ENCODE measurements around the gene ADD2.

The ADD2 gene

GRCh38 chr2:70726947-70727725 lies 40.9 kb downstream of the ADD2 start:
- in situ Hi-C loops (cut with MboI; ENCODE audit: low sequenced_read_pairs) = no loop called here

GRCh38 chr2:70725505-70725904 lies 42.5 kb downstream of the ADD2 start:
- in situ Hi-C loops (cut with MboI; ENCODE audit: low sequenced_read_pairs) = no loop called here

GRCh38 chr2:70724366-70724765 lies 43.6 kb downstream of the ADD2 start:
- in situ Hi-C loops (cut with MboI; ENCODE audit: low sequenced_read_pairs) = no loop called here

- in situ Hi-C loops (cut with MboI; ENCODE audit: low sequenced_read_pairs) = no loop called here
Observed at GRCh38 chr2:70723286-70723885, 44.6 kb downstream of the ADD2 start.

- in situ Hi-C loops (cut with MboI; ENCODE audit: low sequenced_read_pairs) = no loop called here
Observed at GRCh38 chr2:70720124-70720523, 47.9 kb downstream of the ADD2 start.

- in situ Hi-C loops (cut with MboI; ENCODE audit: low sequenced_read_pairs) = no loop called here
Observed at GRCh38 chr2:70719231-70719630, 48.8 kb downstream of the ADD2 start.

GRCh38 chr2:70718736-70719135 lies 49.3 kb downstream of the ADD2 start:
- in situ Hi-C loops (cut with MboI; ENCODE audit: low sequenced_read_pairs) = no loop called here

GRCh38 chr2:70718241-70718640 lies 49.8 kb downstream of the ADD2 start:
- in situ Hi-C loops (cut with MboI; ENCODE audit: low sequenced_read_pairs) = no loop called here

GRCh38 chr2:70717431-70718038 lies 50.5 kb downstream of the ADD2 start:
- in situ Hi-C loops (cut with MboI; ENCODE audit: low sequenced_read_pairs) = no loop called here

GRCh38 chr2:70716951-70717350 lies 51.0 kb downstream of the ADD2 start:
- in situ Hi-C loops (cut with MboI; ENCODE audit: low sequenced_read_pairs) = no loop called here

- in situ Hi-C loops (cut with MboI; ENCODE audit: low sequenced_read_pairs) = no loop called here
Observed at GRCh38 chr2:70716131-70716743, 51.8 kb downstream of the ADD2 start.

GRCh38 chr2:70715071-70715985 lies 52.7 kb downstream of the ADD2 start:
- in situ Hi-C loops (cut with MboI; ENCODE audit: low sequenced_read_pairs) = no loop called here

GRCh38 chr2:70714141-70714905 lies 53.7 kb downstream of the ADD2 start:
- in situ Hi-C loops (cut with MboI; ENCODE audit: low sequenced_read_pairs) = no loop called here

- in situ Hi-C loops (cut with MboI; ENCODE audit: low sequenced_read_pairs) = no loop called here
Observed at GRCh38 chr2:70712916-70713315, 55.1 kb downstream of the ADD2 start.

- in situ Hi-C loops (cut with MboI; ENCODE audit: low sequenced_read_pairs) = no loop called here
Observed at GRCh38 chr2:70711191-70711590, 56.8 kb downstream of the ADD2 start.

- in situ Hi-C loops (cut with MboI; ENCODE audit: low sequenced_read_pairs) = no loop called here
Observed at GRCh38 chr2:70710038-70710690, 57.8 kb downstream of the ADD2 start.

- in situ Hi-C loops (cut with MboI; ENCODE audit: low sequenced_read_pairs) = no loop called here
Observed at GRCh38 chr2:70709275-70710037, 58.5 kb downstream of the ADD2 start.

- in situ Hi-C loops (cut with MboI; ENCODE audit: low sequenced_read_pairs) = no loop called here
Observed at GRCh38 chr2:70708376-70709199, 59.4 kb downstream of the ADD2 start.

Measured in HL-60/S4 treated with retinoic acid at 250 ng/mL for 4 days and 3 days (cell line).